G401.6 (cell line): ENCODE measurements around the gene PPM1H.
A peak's percentile ranks its signal among the peaks of the same experiment; 100 is the strongest.

Experiments
- FAIRE-seq: peaks from 2 replicates; lab custom pipeline; 2012; peaks lifted over from hg19 to GRCh38; lab: Jason Lieb, UNC

PPM1H gene

GRCh38 chr12:62731055-62731820 lies 203.7 kb downstream of the PPM1H start:
- no peak for FAIRE-seq

- peak; percentile 94 for FAIRE-seq
These were observed 204.3 kb downstream of the PPM1H start for GRCh38 chr12:62730649-62731048.

- peak; percentile 53 for FAIRE-seq
These were observed 205.1 kb downstream of the PPM1H start for GRCh38 chr12:62729579-62730544.

GRCh38 chr12:62728741-62729140 lies 206.2 kb downstream of the PPM1H start:
- FAIRE-seq, result no peak

- peak; percentile 97 for FAIRE-seq
These were observed 208.4 kb downstream of the PPM1H start for GRCh38 chr12:62726471-62726980.

- FAIRE-seq, result no peak
These were observed 209.2 kb downstream of the PPM1H start for GRCh38 chr12:62725781-62726180.

GRCh38 chr12:62724947-62725451 lies 210.0 kb downstream of the PPM1H start:
- peak; percentile 99 for FAIRE-seq

GRCh38 chr12:62724285-62724684 lies 210.7 kb downstream of the PPM1H start:
- no peak for FAIRE-seq

GRCh38 chr12:62722971-62723680 lies 211.8 kb downstream of the PPM1H start:
- peak; percentile 15 for FAIRE-seq

- FAIRE-seq, result no peak
These were observed 214.2 kb downstream of the PPM1H start for GRCh38 chr12:62720661-62721330.

GRCh38 chr12:62720025-62720424 lies 214.9 kb downstream of the PPM1H start:
- FAIRE-seq, result no peak

- FAIRE-seq, result peak; percentile 3
These were observed 216.1 kb downstream of the PPM1H start for GRCh38 chr12:62718762-62719426.

GRCh38 chr12:62717643-62718042 lies 217.3 kb downstream of the PPM1H start:
- no peak for FAIRE-seq

- peak; percentile 100 for FAIRE-seq
These were observed 218.0 kb downstream of the PPM1H start for GRCh38 chr12:62716866-62717525.

GRCh38 chr12:62716037-62716436 lies 218.9 kb downstream of the PPM1H start:
- no peak for FAIRE-seq

GRCh38 chr12:62714774-62715721 lies 219.9 kb downstream of the PPM1H start:
- no peak for FAIRE-seq

GRCh38 chr12:62714181-62714773 lies 220.7 kb downstream of the PPM1H start:
- peak; percentile 100 for FAIRE-seq

- no peak for FAIRE-seq
These were observed 221.2 kb downstream of the PPM1H start for GRCh38 chr12:62713723-62714122.
